Neural cell (in vitro differentiated cells): Measurements from ENCODE around the gene PLOD2.

Experiments
- EP300 ChIP-seq: fragments of 450-650 bp; conservative IDR thresholded peaks from 2 replicates; pipeline ENCODE4 v1.6.1; 2014; ENCODE audit warnings: antibody characterized with exemption, mild to moderate bottlenecking, moderate library complexity; ENCODE audit not compliant: poor library complexity, severe bottlenecking
- EZH2 ChIP-seq: fragments of 200-600, 300-800 bp; shearing (Covaris generic), sonication (generic); IDR thresholded peaks from 2 replicates; pipeline ENCODE4 v1.6.1; 2014; ENCODE audit warnings: antibody characterized with exemption, low read length, borderline replicate concordance, mild to moderate bottlenecking; ENCODE audit not compliant: insufficient read depth, poor library complexity, severe bottlenecking
- MXI1 ChIP-seq: fragments of 450-650 bp; conservative IDR thresholded peaks from 2 replicates; pipeline ENCODE4 v1.6.1; 2014; ENCODE audit warnings: antibody characterized with exemption, mild to moderate bottlenecking; ENCODE audit not compliant: poor library complexity, severe bottlenecking
- POLR2AphosphoS5 ChIP-seq: IDR thresholded peaks from 2 replicates; pipeline ENCODE4 v1.6.1; 2012
- RAD21 ChIP-seq: fragments of 450-650 bp; conservative IDR thresholded peaks from 2 replicates; pipeline ENCODE4 v1.6.1; 2014; ENCODE audit warnings: antibody characterized with exemption, mild to moderate bottlenecking, moderate library complexity
- SMC3 ChIP-seq: fragments of 450-650 bp; conservative IDR thresholded peaks from 2 replicates; pipeline ENCODE4 v1.6.1; 2014; ENCODE audit warnings: antibody characterized with exemption, mild to moderate bottlenecking, moderate library complexity; ENCODE audit not compliant: poor library complexity
- TAF1 ChIP-seq: IDR thresholded peaks from 2 replicates; pipeline ENCODE4 v1.6.1; 2012; ENCODE audit warnings: low read depth
- TF ChIP-seq, protein P1 (sequence below): fragments of 450-650 bp; IDR thresholded peaks from 2 replicates; pipeline ENCODE4 v1.5.1; 2014; ENCODE audit warnings: antibody characterized with exemption, mild to moderate bottlenecking, moderate library complexity; ENCODE audit not compliant: poor library complexity, severe bottlenecking
- TF ChIP-seq, protein P2 (sequence below): IDR thresholded peaks from 2 replicates; pipeline ENCODE4 v1.6.1; 2012; ENCODE audit warnings: borderline replicate concordance

DNA sequence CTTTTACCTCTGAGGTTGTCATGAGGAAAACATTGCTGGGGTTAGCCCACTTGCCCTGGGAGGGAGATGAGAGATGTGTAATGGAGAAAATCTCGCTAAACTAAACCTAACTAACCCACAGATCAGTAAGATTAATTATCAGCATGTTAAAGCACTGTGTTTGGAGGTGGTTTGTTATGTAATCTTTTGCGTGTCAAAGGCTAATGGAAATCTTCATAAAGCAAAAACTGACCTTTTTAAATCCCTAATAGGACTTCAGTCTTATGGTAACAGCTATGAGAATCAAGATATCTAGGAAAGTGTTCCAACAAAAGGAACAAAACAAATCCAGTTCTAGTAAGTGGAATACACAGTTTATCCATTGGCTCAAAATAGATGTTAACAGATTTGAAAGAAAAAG lies 102.7 kb downstream of the PLOD2 start:
- TF ChIP-seq, protein P1, sequence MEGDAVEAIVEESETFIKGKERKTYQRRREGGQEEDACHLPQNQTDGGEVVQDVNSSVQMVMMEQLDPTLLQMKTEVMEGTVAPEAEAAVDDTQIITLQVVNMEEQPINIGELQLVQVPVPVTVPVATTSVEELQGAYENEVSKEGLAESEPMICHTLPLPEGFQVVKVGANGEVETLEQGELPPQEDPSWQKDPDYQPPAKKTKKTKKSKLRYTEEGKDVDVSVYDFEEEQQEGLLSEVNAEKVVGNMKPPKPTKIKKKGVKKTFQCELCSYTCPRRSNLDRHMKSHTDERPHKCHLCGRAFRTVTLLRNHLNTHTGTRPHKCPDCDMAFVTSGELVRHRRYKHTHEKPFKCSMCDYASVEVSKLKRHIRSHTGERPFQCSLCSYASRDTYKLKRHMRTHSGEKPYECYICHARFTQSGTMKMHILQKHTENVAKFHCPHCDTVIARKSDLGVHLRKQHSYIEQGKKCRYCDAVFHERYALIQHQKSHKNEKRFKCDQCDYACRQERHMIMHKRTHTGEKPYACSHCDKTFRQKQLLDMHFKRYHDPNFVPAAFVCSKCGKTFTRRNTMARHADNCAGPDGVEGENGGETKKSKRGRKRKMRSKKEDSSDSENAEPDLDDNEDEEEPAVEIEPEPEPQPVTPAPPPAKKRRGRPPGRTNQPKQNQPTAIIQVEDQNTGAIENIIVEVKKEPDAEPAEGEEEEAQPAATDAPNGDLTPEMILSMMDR: no peak
- no peak for TF ChIP-seq POLR2AphosphoS5
- TF ChIP-seq EZH2: no peak
- no peak for TF ChIP-seq EP300
- TF ChIP-seq SMC3: no peak
- TF ChIP-seq, protein P2, sequence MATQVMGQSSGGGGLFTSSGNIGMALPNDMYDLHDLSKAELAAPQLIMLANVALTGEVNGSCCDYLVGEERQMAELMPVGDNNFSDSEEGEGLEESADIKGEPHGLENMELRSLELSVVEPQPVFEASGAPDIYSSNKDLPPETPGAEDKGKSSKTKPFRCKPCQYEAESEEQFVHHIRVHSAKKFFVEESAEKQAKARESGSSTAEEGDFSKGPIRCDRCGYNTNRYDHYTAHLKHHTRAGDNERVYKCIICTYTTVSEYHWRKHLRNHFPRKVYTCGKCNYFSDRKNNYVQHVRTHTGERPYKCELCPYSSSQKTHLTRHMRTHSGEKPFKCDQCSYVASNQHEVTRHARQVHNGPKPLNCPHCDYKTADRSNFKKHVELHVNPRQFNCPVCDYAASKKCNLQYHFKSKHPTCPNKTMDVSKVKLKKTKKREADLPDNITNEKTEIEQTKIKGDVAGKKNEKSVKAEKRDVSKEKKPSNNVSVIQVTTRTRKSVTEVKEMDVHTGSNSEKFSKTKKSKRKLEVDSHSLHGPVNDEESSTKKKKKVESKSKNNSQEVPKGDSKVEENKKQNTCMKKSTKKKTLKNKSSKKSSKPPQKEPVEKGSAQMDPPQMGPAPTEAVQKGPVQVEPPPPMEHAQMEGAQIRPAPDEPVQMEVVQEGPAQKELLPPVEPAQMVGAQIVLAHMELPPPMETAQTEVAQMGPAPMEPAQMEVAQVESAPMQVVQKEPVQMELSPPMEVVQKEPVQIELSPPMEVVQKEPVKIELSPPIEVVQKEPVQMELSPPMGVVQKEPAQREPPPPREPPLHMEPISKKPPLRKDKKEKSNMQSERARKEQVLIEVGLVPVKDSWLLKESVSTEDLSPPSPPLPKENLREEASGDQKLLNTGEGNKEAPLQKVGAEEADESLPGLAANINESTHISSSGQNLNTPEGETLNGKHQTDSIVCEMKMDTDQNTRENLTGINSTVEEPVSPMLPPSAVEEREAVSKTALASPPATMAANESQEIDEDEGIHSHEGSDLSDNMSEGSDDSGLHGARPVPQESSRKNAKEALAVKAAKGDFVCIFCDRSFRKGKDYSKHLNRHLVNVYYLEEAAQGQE: no peak
- TF ChIP-seq RAD21: no peak
- no peak for TF ChIP-seq TAF1
- TF ChIP-seq MXI1: no peak
